ENCODE data around the gene SLCO3A1. TPM values are rescaled to one million over a fixed set of nuclear protein-coding genes. Genes with fewer than 3 reads are reported as not detected.

The SLCO3A1 gene
- total and polyA plus RNA-seq, 8 donors = 2.4 to 38.8 (median 7.7) TPM

DNA sequence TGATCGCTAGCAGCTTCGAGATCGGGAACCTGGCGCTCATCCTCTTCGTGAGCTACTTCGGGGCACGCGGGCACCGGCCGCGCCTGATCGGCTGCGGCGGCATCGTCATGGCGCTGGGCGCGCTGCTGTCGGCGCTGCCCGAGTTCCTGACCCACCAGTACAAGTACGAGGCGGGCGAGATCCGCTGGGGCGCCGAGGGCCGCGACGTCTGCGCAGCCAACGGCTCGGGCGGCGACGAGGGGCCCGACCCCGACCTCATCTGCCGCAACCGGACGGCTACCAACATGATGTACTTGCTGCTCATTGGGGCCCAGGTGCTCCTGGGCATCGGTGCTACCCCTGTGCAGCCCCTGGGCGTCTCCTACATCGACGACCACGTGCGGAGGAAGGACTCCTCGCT lies 62.5 kb downstream of the SLCO3A1 start:
- Histone ChIP-seq H3K4me1 (peaks cover 0 to 3% (median under 1%) of the 10 kb centered on the region in 4 donors), H3K9me3 (no peaks in the 10 kb centered on the region), H3K4me3 (no peak overlapping the region), H3K27me3 (no peaks in the 10 kb centered on the region), H3K27ac (no peak overlapping the region), H3K36me3 (peaks cover 0 to 17% (median 13%) of the 10 kb centered on the region in 4 donors)
- intact Hi-C loops (cut with DNase I; ENCODE audit: low total_unique reads) = no loop called here
- DNase-seq = no peak
- WGBS, 5 donors = 96 to 97% (median 97%) methylated on average over 21 to 48 of the region's 48 CpGs
- TF ChIP-seq, protein P1, sequence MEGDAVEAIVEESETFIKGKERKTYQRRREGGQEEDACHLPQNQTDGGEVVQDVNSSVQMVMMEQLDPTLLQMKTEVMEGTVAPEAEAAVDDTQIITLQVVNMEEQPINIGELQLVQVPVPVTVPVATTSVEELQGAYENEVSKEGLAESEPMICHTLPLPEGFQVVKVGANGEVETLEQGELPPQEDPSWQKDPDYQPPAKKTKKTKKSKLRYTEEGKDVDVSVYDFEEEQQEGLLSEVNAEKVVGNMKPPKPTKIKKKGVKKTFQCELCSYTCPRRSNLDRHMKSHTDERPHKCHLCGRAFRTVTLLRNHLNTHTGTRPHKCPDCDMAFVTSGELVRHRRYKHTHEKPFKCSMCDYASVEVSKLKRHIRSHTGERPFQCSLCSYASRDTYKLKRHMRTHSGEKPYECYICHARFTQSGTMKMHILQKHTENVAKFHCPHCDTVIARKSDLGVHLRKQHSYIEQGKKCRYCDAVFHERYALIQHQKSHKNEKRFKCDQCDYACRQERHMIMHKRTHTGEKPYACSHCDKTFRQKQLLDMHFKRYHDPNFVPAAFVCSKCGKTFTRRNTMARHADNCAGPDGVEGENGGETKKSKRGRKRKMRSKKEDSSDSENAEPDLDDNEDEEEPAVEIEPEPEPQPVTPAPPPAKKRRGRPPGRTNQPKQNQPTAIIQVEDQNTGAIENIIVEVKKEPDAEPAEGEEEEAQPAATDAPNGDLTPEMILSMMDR (IDR thresholded peaks at IDR 0.05) = no peak
- no peak for TF ChIP-seq POLR2A (IDR thresholded peaks at IDR 0.05)
- no peak for TF ChIP-seq EP300 (IDR thresholded peaks at IDR 0.05)
- TF ChIP-seq POLR2AphosphoS5 (IDR thresholded peaks at IDR 0.05) = no peak

DNA sequence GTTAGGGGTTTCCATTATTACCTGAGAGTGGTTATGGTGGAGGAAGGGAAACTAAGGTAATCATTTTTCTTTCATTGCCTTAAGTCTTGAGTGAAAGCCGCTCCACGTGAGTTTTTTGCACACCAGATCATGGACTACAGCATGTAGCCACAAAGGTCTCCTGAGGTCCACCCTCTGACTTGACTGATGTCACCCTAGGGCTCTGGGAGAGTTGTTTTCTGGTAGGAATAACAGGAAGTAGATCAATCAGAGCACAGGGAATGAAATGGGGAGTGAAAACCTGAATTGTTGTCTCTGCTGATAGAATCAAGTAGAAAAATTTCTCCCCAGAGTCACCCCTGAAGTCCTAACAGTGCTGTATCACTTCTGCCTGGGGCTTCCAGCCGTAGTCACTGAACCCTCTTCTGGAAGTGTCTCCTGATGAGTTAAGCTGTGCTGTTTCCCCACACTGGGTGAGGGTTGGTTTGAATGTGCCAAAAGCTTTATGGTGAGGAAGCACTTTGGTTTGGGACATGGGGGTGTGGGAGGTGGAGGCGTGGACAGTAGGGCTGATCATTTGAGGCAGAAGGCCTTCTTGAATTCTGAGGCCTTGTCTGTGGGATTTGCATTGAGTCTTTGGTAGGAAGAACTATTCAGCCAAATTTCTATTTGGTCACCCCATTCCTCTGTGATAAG lies 64.3 kb downstream of the SLCO3A1 start:
- Histone ChIP-seq H3K36me3 (peaks cover 0 to 17% (median 13%) of the 10 kb centered on the region in 4 donors), H3K27me3 (no peaks in the 10 kb centered on the region), H3K9me3 (no peaks in the 10 kb centered on the region), H3K4me3 (no peak overlapping the region), H3K4me1 (peaks cover 3 to 21% (median 12%) of the 10 kb centered on the region in 4 donors), H3K27ac (no peak overlapping the region)
- intact Hi-C loops (cut with DNase I; ENCODE audit: low total_unique reads) = no loop called here
- WGBS, 5 donors = 90 to 95% (median 94%) methylated on average over 4 of the region's 4 CpGs
- TF ChIP-seq POLR2AphosphoS5 (IDR thresholded peaks at IDR 0.05) (no peak), EP300 (IDR thresholded peaks at IDR 0.05) (no peak)
- TF ChIP-seq, protein P1 (IDR thresholded peaks at IDR 0.05) = no peak
- no peak for DNase-seq

DNA sequence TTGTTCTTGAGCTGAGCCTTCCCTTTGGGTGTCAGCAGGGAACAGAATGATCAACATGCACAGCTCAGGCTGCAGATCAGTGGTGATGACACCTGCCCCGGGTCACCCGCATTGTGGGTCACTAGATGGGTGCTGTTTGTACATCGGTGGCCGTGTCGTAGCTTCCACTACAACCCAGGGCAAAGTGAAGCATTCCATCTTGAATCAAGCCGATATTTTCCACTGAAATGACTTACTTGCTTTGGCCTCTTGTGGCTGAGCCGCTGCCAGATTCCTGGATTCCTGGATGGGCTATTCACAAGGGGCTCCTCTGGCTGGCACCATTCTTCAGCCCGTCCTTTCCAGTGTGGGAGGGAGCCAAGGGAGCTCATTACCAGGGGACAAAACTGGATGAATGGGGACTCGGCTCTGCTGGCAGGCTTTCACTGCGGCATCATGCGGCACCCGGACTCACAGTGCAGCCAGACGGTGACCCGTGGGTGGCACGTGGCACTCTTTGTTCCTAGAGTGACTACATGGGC lies 65.6 kb downstream of the SLCO3A1 start:
- Histone ChIP-seq H3K36me3 (peaks cover 0 to 17% (median 13%) of the 10 kb centered on the region in 4 donors), H3K27me3 (no peaks in the 10 kb centered on the region), H3K4me3 (no peak overlapping the region), H3K9me3 (no peaks in the 10 kb centered on the region), H3K27ac (no peak overlapping the region), H3K4me1 (peaks cover 3 to 27% (median 18%) of the 10 kb centered on the region in 4 donors)
- TF ChIP-seq EP300 (IDR thresholded peaks at IDR 0.05) (no peak), POLR2A (IDR thresholded peaks at IDR 0.05) (no peak), POLR2AphosphoS5 (IDR thresholded peaks at IDR 0.05) (no peak)
- TF ChIP-seq, protein P1 (IDR thresholded peaks at IDR 0.05) = no peak
- intact Hi-C loops (cut with DNase I; ENCODE audit: low total_unique reads) = no loop called here
- DNase-seq = no peak
- WGBS, 5 donors = 85 to 95% (median 90%) methylated on average over 15 of the region's 15 CpGs

DNA sequence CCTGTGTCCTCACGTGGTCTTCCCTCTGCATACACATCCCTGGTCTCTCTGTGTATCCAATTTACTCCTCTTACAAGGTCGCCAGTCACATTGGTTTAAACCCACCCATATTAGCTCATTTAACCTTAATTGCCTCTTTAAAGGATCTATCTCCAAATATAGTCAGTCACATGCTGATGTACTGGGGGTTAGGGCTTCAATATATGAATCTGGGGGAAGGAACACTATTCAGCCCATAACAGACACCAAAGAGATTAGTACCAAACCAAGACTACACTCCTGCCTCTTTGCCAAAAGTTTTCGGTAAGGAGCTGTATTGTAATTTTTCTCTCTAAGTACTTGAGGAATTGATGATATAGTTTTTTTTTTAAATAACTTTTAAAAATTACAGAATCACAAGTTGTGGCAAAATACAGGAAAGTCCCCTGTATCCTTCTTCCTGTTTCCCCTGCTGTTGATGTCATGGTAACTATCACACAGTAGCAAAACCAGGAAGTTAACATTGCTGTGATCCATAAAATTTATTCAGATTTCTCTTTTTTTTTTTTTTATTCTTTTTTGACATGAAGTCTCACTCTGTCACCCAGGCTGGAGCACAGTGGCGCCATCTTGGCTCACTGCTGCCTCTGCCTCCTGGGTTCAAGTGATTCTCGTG lies 67.8 kb downstream of the SLCO3A1 start:
- Histone ChIP-seq H3K4me1 (peaks cover 3 to 46% (median 28%) of the 10 kb centered on the region in 4 donors), H3K9me3 (no peaks in the 10 kb centered on the region), H3K27ac (peak overlapping the region in 3 of 5 donors; percentile 15 to 66 (median 33)), H3K27me3 (no peaks in the 10 kb centered on the region), H3K36me3 (peaks cover 0 to 11% (median 8%) of the 10 kb centered on the region in 4 donors), H3K4me3 (no peak overlapping the region)
- 75 to 88% (median 81%) methylated on average over 5 of the region's 5 CpGs for WGBS, 5 donors
- intact Hi-C loops (cut with DNase I; ENCODE audit: low total_unique reads) = no loop called here
- TF ChIP-seq POLR2A (IDR thresholded peaks at IDR 0.05) = no peak
- no peak for TF ChIP-seq POLR2AphosphoS5 (IDR thresholded peaks at IDR 0.05)
- TF ChIP-seq, protein P1 (IDR thresholded peaks at IDR 0.05) = no peak
- DNase-seq = peak in 1 of 2 donors; percentile 57
